HepG2 (cell line): Measurements from ENCODE around the gene STK25. TPM values are rescaled to one million over a fixed set of nuclear protein-coding genes. Genes with fewer than 3 reads are reported as not detected.

Experiments
- EEA1 ChIP-seq: sonication (generic); formaldehyde crosslinking; IDR thresholded peaks from 2 replicates; pipeline ENCODE4 v1.5.1; 2020; ENCODE audit warnings: mild to moderate bottlenecking, missing genetic modification reagents, borderline replicate concordance
- ETV5 ChIP-seq: IDR thresholded peaks from 2 replicates; pipeline ENCODE4 v1.6.1; 2018; ENCODE audit warnings: missing biosample characterization, missing genetic modification reagents, inconsistent platforms, borderline replicate concordance
- FOXO1 ChIP-seq: sonication (generic); formaldehyde crosslinking; IDR thresholded peaks from 2 replicates; pipeline ENCODE4 v1.4.0; 2020; ENCODE audit warnings: missing genetic modification reagents
- HIVEP1 ChIP-seq: sonication (generic); formaldehyde crosslinking; IDR thresholded peaks from 2 replicates; pipeline ENCODE4 v1.4.0; 2020; ENCODE audit warnings: mild to moderate bottlenecking, missing genetic modification reagents
- MAX ChIP-seq: IDR thresholded peaks from 2 replicates; pipeline ENCODE4 v1.6.1; 2012; ENCODE audit warnings: inconsistent platforms
- REL ChIP-seq: sonication (generic); formaldehyde crosslinking; conservative IDR thresholded peaks from 2 replicates; pipeline ENCODE4 v1.8.0; 2022; ENCODE audit warnings: mild to moderate bottlenecking, missing genetic modification reagents, moderate library complexity
- SAP130 ChIP-seq: IDR thresholded peaks from 2 replicates; pipeline ENCODE4 v1.6.1; 2016; ENCODE audit warnings: low read depth
- SRSF9 ChIP-seq: fragments of 200-400 bp; formaldehyde crosslinking; IDR thresholded peaks from 2 replicates; pipeline ENCODE4 v1.6.1; 2018; ENCODE audit warnings: borderline replicate concordance, mild to moderate bottlenecking, low read depth, low read length; ENCODE audit not compliant: insufficient read depth, poor library complexity, severe bottlenecking
- UBTF ChIP-seq: sonication (generic); formaldehyde crosslinking; IDR thresholded peaks from 2 replicates; pipeline ENCODE4 v1.4.0; 2020; ENCODE audit warnings: mild to moderate bottlenecking, missing genetic modification reagents
- ZC3H13 ChIP-seq: sonication (generic); formaldehyde crosslinking; IDR thresholded peaks from 2 replicates; pipeline ENCODE4 v1.8.1; 2023; ENCODE audit warnings: mild to moderate bottlenecking, missing genetic modification reagents, moderate library complexity
- ZNF121 ChIP-seq: sonication (generic); formaldehyde crosslinking; IDR thresholded peaks from 2 replicates; pipeline ENCODE4 v1.5.0; 2020; ENCODE audit warnings: mild to moderate bottlenecking, missing genetic modification reagents
- ZNF432 ChIP-seq: sonication (generic); formaldehyde crosslinking; IDR thresholded peaks from 2 replicates; pipeline ENCODE4 v1.5.0; 2020; ENCODE audit warnings: missing genetic modification reagents, mild to moderate bottlenecking, borderline replicate concordance
- ZNF501 ChIP-seq: sonication (generic); formaldehyde crosslinking; IDR thresholded peaks from 2 replicates; pipeline ENCODE4 v1.5.1; 2020; ENCODE audit warnings: mild to moderate bottlenecking, moderate library complexity, missing genetic modification reagents
- ZNF530 ChIP-seq: sonication (generic); formaldehyde crosslinking; IDR thresholded peaks from 2 replicates; pipeline ENCODE4 v1.5.0; 2020; ENCODE audit warnings: low read depth, mild to moderate bottlenecking, missing genetic modification reagents
- ZNF558 ChIP-seq: sonication (generic); formaldehyde crosslinking; IDR thresholded peaks from 2 replicates; pipeline ENCODE4 v1.9.0; 2022; ENCODE audit warnings: mild to moderate bottlenecking, missing genetic modification reagents, borderline replicate concordance
- ZNF614 ChIP-seq: IDR thresholded peaks from 2 replicates; pipeline ENCODE4 v1.6.1; 2018; ENCODE audit warnings: missing biosample characterization, missing genetic modification reagents, inconsistent platforms, borderline replicate concordance
- ZNF720 ChIP-seq: sonication (generic); formaldehyde crosslinking; IDR thresholded peaks from 2 replicates; pipeline ENCODE4 v1.4.0; 2020; ENCODE audit warnings: missing genetic modification reagents
- ZNF770 ChIP-seq: sonication (generic); formaldehyde crosslinking; IDR thresholded peaks from 2 replicates; pipeline ENCODE4 v1.5.0; 2020; ENCODE audit warnings: mild to moderate bottlenecking, missing genetic modification reagents
- ZXDC ChIP-seq: sonication (generic); formaldehyde crosslinking; IDR thresholded peaks from 2 replicates; pipeline ENCODE4 v1.5.0; 2020; ENCODE audit warnings: mild to moderate bottlenecking, missing genetic modification reagents
- polyA plus RNA-seq, 8 experiments: library from polyadenylated mRNA; depleted of rRNA in 3 of 8; stranded (reverse) in 7 of 8; unstranded in 1 of 8; fragments of >200 nt; fragmentation: Illumina TruSeq in 4 of 8; extraction: Trizol in 4 of 8; gene quantifications; 2 replicates each; pipeline versions ENCODE4 v1.2.1 to v1.2.3, GENCODE V29; 2011 to 2016; ENCODE audit warnings: low read depth in 4 of 8, missing spikeins in 1 of 8, mixed read lengths in 1 of 8; ENCODE audit not compliant: insufficient read depth in 1 of 8
- total RNA-seq, 5 experiments: library from RNA; depleted of rRNA; stranded (reverse); fragments of >200 nt; fragmentation: Illumina TruSeq; extraction: Trizol; gene quantifications; 2 replicates each; pipeline ENCODE4 v1.2.3, GENCODE V29; 2016; ENCODE audit warnings: low read depth in 1 of 5

The STK25 gene
- total and polyA plus RNA-seq, 2 of the 13 experiments (the other 11 are each of a cell fraction or from before 2014, with no cell fraction given): 177 to 481 TPM

GRCh38 chr2:241491549-241492173, 16.7 kb downstream of the STK25 start (continued):
- TF ChIP-seq HIVEP1 (CRISPR knock-in tag): no peak
- TF ChIP-seq REL: no peak
- no peak for TF ChIP-seq ZC3H13 (CRISPR knock-in tag)
- no peak for TF ChIP-seq ZNF121
- no peak for TF ChIP-seq ZNF770 (CRISPR knock-in tag)
- TF ChIP-seq FOXO1 (CRISPR knock-in tag): no peak
- TF ChIP-seq ZNF530 (CRISPR knock-in tag): no peak
- no peak for TF ChIP-seq SAP130 (CRISPR knock-in tag)
- TF ChIP-seq ETV5 (CRISPR knock-in tag): no peak
- 0 out of 2 replicates have a peak, but pooled peaks have one; percentile 7 for TF ChIP-seq MAX
- TF ChIP-seq ZNF614 (CRISPR knock-in tag): no peak
- 0 out of 2 replicates have a peak, but pooled peaks have one; percentile 58 for TF ChIP-seq ZXDC
- no peak for TF ChIP-seq ZNF432
- TF ChIP-seq EEA1 (CRISPR knock-in tag): 0 out of 2 replicates have a peak, but pooled peaks have one; percentile 62
- TF ChIP-seq ZNF720 (CRISPR knock-in tag): no peak
- TF ChIP-seq UBTF (CRISPR knock-in tag): no peak
- TF ChIP-seq ZNF558 (CRISPR knock-in tag): 0 out of 2 replicates have a peak, but pooled peaks have one; percentile 27
- TF ChIP-seq SRSF9: no peak
- TF ChIP-seq ZNF501 (CRISPR knock-in tag): no peak
